HepG2 (cell line): ENCODE data around the gene SLC39A1. TPM values are rescaled to one million over a fixed set of nuclear protein-coding genes. Genes with fewer than 3 reads are reported as not detected.

Source experiments
- AHR ChIP-seq: IDR thresholded peaks from 2 replicates; pipeline ENCODE4 v1.6.1; 2018; ENCODE audit warnings: missing genetic modification reagents, missing compliant biosample characterization
- ATM ChIP-seq: fragments of 450-650 bp; IDR thresholded peaks from 2 replicates; pipeline ENCODE4 v1.7.1; 2017; ENCODE audit warnings: mild to moderate bottlenecking, borderline replicate concordance
- ETV6 ChIP-seq: sonication (generic); formaldehyde crosslinking; conservative IDR thresholded peaks from 2 replicates; pipeline ENCODE4 v1.4.0; 2020; ENCODE audit warnings: missing genetic modification reagents
- GATAD2A ChIP-seq: IDR thresholded peaks from 2 replicates; pipeline ENCODE4 v1.6.1; 2016
- HDAC2 ChIP-seq: sonication (generic); formaldehyde crosslinking; IDR thresholded peaks from 2 replicates; pipeline ENCODE4 v1.4.0; 2020; ENCODE audit warnings: missing genetic modification reagents
- NBN ChIP-seq: fragments of 450-650 bp; conservative IDR thresholded peaks from 2 replicates; pipeline ENCODE4 v1.6.1; 2017
- NCOA5 ChIP-seq: sonication (generic); formaldehyde crosslinking; IDR thresholded peaks from 2 replicates; pipeline ENCODE4 v1.4.0; 2020; ENCODE audit warnings: missing genetic modification reagents
- POLR2G ChIP-seq: fragments of 200-400 bp; formaldehyde crosslinking; IDR thresholded peaks from 2 replicates; pipeline ENCODE4 v1.6.1; 2018; ENCODE audit warnings: mild to moderate bottlenecking, low read depth, low read length, moderate library complexity
- RFX5 ChIP-seq: IDR thresholded peaks from 2 replicates; pipeline ENCODE4 v1.6.1; 2011; ENCODE audit warnings: low read depth, low read length, improper control_type of control experiment
- SOX5 ChIP-seq: IDR thresholded peaks from 2 replicates; pipeline ENCODE4 v1.6.1; 2016; ENCODE audit warnings: borderline replicate concordance
- TBX3 ChIP-seq: fragments of 450-650 bp; IDR thresholded peaks from 2 replicates; pipeline ENCODE4 v1.6.1; 2017; ENCODE audit warnings: antibody characterized with exemption, mild to moderate bottlenecking, inconsistent platforms, borderline replicate concordance
- THAP11 ChIP-seq: IDR thresholded peaks from 2 replicates; pipeline ENCODE4 v1.6.1; 2016; ENCODE audit warnings: missing biosample characterization, missing genetic modification reagents
- WIZ ChIP-seq: sonication (generic); formaldehyde crosslinking; IDR thresholded peaks from 2 replicates; pipeline ENCODE4 v1.5.1; 2020; ENCODE audit warnings: mild to moderate bottlenecking, missing genetic modification reagents
- ZBTB21 ChIP-seq: sonication (generic); formaldehyde crosslinking; IDR thresholded peaks from 2 replicates; pipeline ENCODE4 v1.4.0; 2020; ENCODE audit warnings: missing genetic modification reagents
- ZFP37 ChIP-seq: sonication (generic); formaldehyde crosslinking; IDR thresholded peaks from 2 replicates; pipeline ENCODE4 v1.4.0; 2020; ENCODE audit warnings: missing genetic modification reagents, borderline replicate concordance
- ZNF207 ChIP-seq: fragments of 450-650 bp; IDR thresholded peaks from 2 replicates; pipeline ENCODE4 v1.6.1; 2016; ENCODE audit warnings: antibody characterized with exemption, borderline replicate concordance
- ZNF224 ChIP-seq: sonication (generic); formaldehyde crosslinking; IDR thresholded peaks from 2 replicates; pipeline ENCODE4 v1.5.0; 2020; ENCODE audit warnings: mild to moderate bottlenecking, missing genetic modification reagents
- ZNF564 ChIP-seq: sonication (generic); formaldehyde crosslinking; IDR thresholded peaks from 2 replicates; pipeline ENCODE4 v1.8.1; 2023; ENCODE audit warnings: mild to moderate bottlenecking, missing genetic modification reagents
- ZNF660 ChIP-seq: sonication (generic); formaldehyde crosslinking; IDR thresholded peaks from 2 replicates; pipeline ENCODE4 v1.5.1; 2020; ENCODE audit warnings: mild to moderate bottlenecking, low read depth, missing genetic modification reagents, borderline replicate concordance
- ZNF878 ChIP-seq: sonication (generic); formaldehyde crosslinking; IDR thresholded peaks from 2 replicates; pipeline ENCODE4 v1.8.1; 2023; ENCODE audit warnings: mild to moderate bottlenecking, missing genetic modification reagents, moderate library complexity
- ZSCAN25 ChIP-seq: sonication (generic); formaldehyde crosslinking; IDR thresholded peaks from 2 replicates; pipeline ENCODE4 v1.8.0; 2022; ENCODE audit warnings: mild to moderate bottlenecking, missing genetic modification reagents
- polyA plus RNA-seq, 8 experiments: library from polyadenylated mRNA; depleted of rRNA in 3 of 8; stranded (reverse) in 7 of 8; unstranded in 1 of 8; fragments of >200 nt; fragmentation: Illumina TruSeq in 4 of 8; extraction: Trizol in 4 of 8; gene quantifications; 2 replicates each; pipeline versions ENCODE4 v1.2.1 to v1.2.3, GENCODE V29; 2011 to 2016; ENCODE audit warnings: low read depth in 4 of 8, missing spikeins in 1 of 8, mixed read lengths in 1 of 8; ENCODE audit not compliant: insufficient read depth in 1 of 8
- total RNA-seq, 5 experiments: library from RNA; depleted of rRNA; stranded (reverse); fragments of >200 nt; fragmentation: Illumina TruSeq; extraction: Trizol; gene quantifications; 2 replicates each; pipeline ENCODE4 v1.2.3, GENCODE V29; 2016; ENCODE audit warnings: low read depth in 1 of 5
- TF ChIP-seq, protein P1 (sequence below): conservative IDR thresholded peaks from 2 replicates; pipeline ENCODE4 v1.6.1; 2018; ENCODE audit warnings: missing genetic modification reagents
- TF ChIP-seq, protein P2 (sequence below): IDR thresholded peaks from 2 replicates; pipeline ENCODE4 v1.6.1; 2016; ENCODE audit warnings: low read depth, control low read depth
- TF ChIP-seq, protein P3 (sequence below): sonication (generic); formaldehyde crosslinking; IDR thresholded peaks from 2 replicates; pipeline ENCODE4 v1.4.0; 2020; ENCODE audit warnings: mild to moderate bottlenecking, low read depth, missing genetic modification reagents
- TF ChIP-seq, protein P4 (sequence below): fragments of 450-650 bp; IDR thresholded peaks from 2 replicates; pipeline ENCODE4 v1.6.1; 2017
- TF ChIP-seq, protein P5 (sequence below): sonication (generic); formaldehyde crosslinking; IDR thresholded peaks from 2 replicates; pipeline ENCODE4 v1.4.0; 2020; ENCODE audit warnings: missing genetic modification reagents

The SLC39A1 gene
- total and polyA plus RNA-seq, 2 of the 13 experiments (the other 11 are each of a cell fraction or from before 2014, with no cell fraction given) = 71.2 to 78.4 TPM

DNA sequence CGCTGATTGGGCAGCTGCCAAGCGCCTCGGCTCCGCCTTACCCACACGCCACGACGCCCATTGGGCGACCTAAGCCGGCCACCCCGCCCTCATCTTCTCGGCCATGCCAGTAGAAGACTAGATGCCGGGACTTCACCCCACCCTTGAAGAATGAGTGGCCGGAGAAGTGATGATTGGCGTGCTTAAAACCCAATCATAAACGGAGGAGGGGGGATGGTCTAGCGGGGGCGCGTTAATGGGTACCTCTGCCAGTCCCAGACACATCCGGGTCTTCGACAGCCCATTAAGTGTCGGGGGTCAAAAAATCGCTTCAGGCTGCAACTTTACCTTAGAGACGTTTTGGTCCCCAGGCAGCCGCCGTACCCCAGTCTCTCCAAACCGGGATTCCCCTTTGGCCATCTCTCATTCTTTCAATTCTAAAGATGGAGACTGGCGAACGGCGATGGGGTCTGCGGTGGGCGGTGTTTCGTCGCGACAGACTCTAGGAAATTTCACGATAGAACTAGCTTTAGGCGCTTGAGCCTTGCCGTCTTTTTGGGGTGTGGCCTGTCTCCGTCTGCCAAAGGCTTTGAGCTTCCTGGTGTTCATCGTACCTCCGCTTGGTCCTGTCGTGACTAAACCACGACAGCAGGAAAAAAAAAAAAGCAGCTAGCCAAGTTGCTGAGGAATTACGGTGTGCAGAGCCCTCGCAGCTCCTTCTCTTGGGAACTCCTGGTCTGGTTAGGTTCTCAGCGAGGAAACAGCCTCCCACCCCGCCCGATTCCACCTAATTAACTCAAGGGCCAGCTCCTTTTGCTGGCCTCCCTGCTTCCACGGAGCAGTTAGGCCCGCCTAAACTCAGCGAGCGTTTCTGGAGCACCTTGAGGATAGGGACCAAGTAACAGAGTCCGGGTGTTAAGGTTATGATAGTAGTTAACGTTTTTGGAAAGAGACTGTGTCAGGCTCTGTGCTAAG lies 40.1 kb downstream of the SLC39A1 start, which contains the start of gene GATAD2B (continued):
- TF ChIP-seq SOX5 = peak; percentile 19; the same call in 1 of the 2 replicates
- TF ChIP-seq THAP11 (CRISPR knock-in tag) = peak; percentile 88
- TF ChIP-seq ZNF207 = no peak
- TF ChIP-seq, protein P1, sequence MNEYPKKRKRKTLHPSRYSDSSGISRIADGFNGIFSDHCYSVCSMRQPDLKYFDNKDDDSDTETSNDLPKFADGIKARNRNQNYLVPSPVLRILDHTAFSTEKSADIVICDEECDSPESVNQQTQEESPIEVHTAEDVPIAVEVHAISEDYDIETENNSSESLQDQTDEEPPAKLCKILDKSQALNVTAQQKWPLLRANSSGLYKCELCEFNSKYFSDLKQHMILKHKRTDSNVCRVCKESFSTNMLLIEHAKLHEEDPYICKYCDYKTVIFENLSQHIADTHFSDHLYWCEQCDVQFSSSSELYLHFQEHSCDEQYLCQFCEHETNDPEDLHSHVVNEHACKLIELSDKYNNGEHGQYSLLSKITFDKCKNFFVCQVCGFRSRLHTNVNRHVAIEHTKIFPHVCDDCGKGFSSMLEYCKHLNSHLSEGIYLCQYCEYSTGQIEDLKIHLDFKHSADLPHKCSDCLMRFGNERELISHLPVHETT (CRISPR knock-in tag) = peak; percentile 73
- TF ChIP-seq ATM = no peak
- peak; percentile 53 for TF ChIP-seq GATAD2A (CRISPR knock-in tag)
- 0 out of 2 replicates have a peak, but pooled peaks have one; percentile 44 for TF ChIP-seq RFX5
- peak; percentile 46 for TF ChIP-seq HDAC2 (CRISPR knock-in tag)
- TF ChIP-seq ZSCAN25 (CRISPR knock-in tag) = no peak
- TF ChIP-seq POLR2G = peak; percentile 75
- TF ChIP-seq ZFP37 = no peak
- no peak; the same call in 1 of the 2 replicates for TF ChIP-seq WIZ (CRISPR knock-in tag)
- peak; percentile 58; the same call in 1 of the 2 replicates for TF ChIP-seq TBX3
- TF ChIP-seq, protein P2, sequence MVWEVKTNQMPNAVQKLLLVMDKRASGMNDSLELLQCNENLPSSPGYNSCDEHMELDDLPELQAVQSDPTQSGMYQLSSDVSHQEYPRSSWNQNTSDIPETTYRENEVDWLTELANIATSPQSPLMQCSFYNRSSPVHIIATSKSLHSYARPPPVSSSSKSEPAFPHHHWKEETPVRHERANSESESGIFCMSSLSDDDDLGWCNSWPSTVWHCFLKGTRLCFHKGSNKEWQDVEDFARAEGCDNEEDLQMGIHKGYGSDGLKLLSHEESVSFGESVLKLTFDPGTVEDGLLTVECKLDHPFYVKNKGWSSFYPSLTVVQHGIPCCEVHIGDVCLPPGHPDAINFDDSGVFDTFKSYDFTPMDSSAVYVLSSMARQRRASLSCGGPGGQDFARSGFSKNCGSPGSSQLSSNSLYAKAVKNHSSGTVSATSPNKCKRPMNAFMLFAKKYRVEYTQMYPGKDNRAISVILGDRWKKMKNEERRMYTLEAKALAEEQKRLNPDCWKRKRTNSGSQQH = no peak; the same call in 1 of the 2 replicates
- no peak for TF ChIP-seq ZBTB21
- 0 out of 2 replicates have a peak, but pooled peaks have one; percentile 37 for TF ChIP-seq ZNF564 (CRISPR knock-in tag)
- no peak for TF ChIP-seq ZNF660 (CRISPR knock-in tag)
- TF ChIP-seq, protein P3, sequence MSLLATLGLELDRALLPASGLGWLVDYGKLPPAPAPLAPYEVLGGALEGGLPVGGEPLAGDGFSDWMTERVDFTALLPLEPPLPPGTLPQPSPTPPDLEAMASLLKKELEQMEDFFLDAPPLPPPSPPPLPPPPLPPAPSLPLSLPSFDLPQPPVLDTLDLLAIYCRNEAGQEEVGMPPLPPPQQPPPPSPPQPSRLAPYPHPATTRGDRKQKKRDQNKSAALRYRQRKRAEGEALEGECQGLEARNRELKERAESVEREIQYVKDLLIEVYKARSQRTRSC = no peak
- TF ChIP-seq AHR (CRISPR knock-in tag) = no peak
- TF ChIP-seq, protein P4, sequence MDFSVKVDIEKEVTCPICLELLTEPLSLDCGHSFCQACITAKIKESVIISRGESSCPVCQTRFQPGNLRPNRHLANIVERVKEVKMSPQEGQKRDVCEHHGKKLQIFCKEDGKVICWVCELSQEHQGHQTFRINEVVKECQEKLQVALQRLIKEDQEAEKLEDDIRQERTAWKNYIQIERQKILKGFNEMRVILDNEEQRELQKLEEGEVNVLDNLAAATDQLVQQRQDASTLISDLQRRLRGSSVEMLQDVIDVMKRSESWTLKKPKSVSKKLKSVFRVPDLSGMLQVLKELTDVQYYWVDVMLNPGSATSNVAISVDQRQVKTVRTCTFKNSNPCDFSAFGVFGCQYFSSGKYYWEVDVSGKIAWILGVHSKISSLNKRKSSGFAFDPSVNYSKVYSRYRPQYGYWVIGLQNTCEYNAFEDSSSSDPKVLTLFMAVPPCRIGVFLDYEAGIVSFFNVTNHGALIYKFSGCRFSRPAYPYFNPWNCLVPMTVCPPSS = no peak
- no peak for TF ChIP-seq NCOA5
- TF ChIP-seq, protein P5, sequence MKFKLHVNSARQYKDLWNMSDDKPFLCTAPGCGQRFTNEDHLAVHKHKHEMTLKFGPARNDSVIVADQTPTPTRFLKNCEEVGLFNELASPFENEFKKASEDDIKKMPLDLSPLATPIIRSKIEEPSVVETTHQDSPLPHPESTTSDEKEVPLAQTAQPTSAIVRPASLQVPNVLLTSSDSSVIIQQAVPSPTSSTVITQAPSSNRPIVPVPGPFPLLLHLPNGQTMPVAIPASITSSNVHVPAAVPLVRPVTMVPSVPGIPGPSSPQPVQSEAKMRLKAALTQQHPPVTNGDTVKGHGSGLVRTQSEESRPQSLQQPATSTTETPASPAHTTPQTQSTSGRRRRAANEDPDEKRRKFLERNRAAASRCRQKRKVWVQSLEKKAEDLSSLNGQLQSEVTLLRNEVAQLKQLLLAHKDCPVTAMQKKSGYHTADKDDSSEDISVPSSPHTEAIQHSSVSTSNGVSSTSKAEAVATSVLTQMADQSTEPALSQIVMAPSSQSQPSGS (CRISPR knock-in tag) = no peak
- TF ChIP-seq ZNF224 = 0 out of 2 replicates have a peak, but pooled peaks have one; percentile 69
- no peak for TF ChIP-seq ZNF878
- TF ChIP-seq ETV6 (CRISPR knock-in tag) = no peak; the same call in 1 of the 2 replicates
- no peak for TF ChIP-seq NBN
